Gastroesophageal sphincter (tissue), 4 donors: Measurements from ENCODE around the gene STX1A. TPM values are rescaled to one million over a fixed set of nuclear protein-coding genes. Genes with fewer than 3 reads are reported as not detected.
"Not testable (repeated sequence)": the region's sequence is repeated elsewhere in the genome, so short reads cannot be mapped to it uniquely, and the experiment has no call there.

ENCODE experiments used
- ATAC-seq: fragments of 150-250 bp; one replicate; pipeline ENCODE4 v1.9.1; 2016; ENCODE audit warnings: mild to moderate bottlenecking, moderate library complexity
- H3K27ac ChIP-seq, 4 donors: fragments of 200-600 bp; sonication (generic) in 3 of 4; 1 replicate in 3 of 4; 2 replicates in 1 of 4; pipeline ENCODE4 v1.5.1; 2016 to 2019
- H3K27me3 ChIP-seq: fragments of 200-600 bp; sonication (generic); one replicate; pipeline ENCODE4 v1.5.1; 2019
- H3K36me3 ChIP-seq, 2 donors: fragments of 200-600 bp; sonication (generic); one replicate each; pipeline ENCODE4 v1.5.1; 2019; ENCODE audit warnings: control low read depth in 1 of 2
- H3K4me1 ChIP-seq, 3 donors: fragments of 200-600 bp; sonication (generic); 1 replicate in 2 of 3; 2 replicates in 1 of 3; pipeline ENCODE4 v1.5.1; 2016 to 2019; ENCODE audit warnings: control low read depth in 2 of 3
- H3K4me3 ChIP-seq, 2 donors: fragments of 200-600 bp; sonication (generic); one replicate each; pipeline ENCODE4 v1.5.1; 2019; ENCODE audit warnings: mild to moderate bottlenecking in 1 of 2, moderate library complexity in 1 of 2
- H3K9me3 ChIP-seq, 3 donors: fragments of 200-600 bp; sonication (generic); one replicate each; pipeline ENCODE4 v1.5.1; 2017 to 2019; ENCODE audit warnings: control low read depth in 2 of 3
- EP300 ChIP-seq: sonication (generic); formaldehyde crosslinking; IDR thresholded peaks from one replicate; pipeline ENCODE4 v1.6.1; 2017; ENCODE audit warnings: antibody characterized with exemption, mild to moderate bottlenecking
- POLR2A ChIP-seq, 2 donors: fragments of 450-650 bp; IDR thresholded peaks; one replicate each; pipeline ENCODE4 v1.6.1; 2017; ENCODE audit warnings: antibody characterized with exemption in 2 of 2, mild to moderate bottlenecking in 2 of 2, moderate library complexity in 1 of 2
- POLR2AphosphoS5 ChIP-seq: sonication (generic); formaldehyde crosslinking; IDR thresholded peaks from one replicate; pipeline ENCODE4 v1.6.1; 2017; ENCODE audit warnings: antibody characterized with exemption
- WGBS, 2 donors: methylation state at CpG; one replicate each; pipeline ENCODE4 v1.1.5; 2018; ENCODE audit warnings: low coverage in 1 of 2; 5-methylcytosine and 5-hydroxymethylcytosine counted together
- total RNA-seq, 4 donors: library from RNA; depleted of rRNA; stranded (reverse); fragments of >200 nt; gene quantifications; one replicate each; pipeline ENCODE4 v1.1.0, GENCODE V29; 2016
- TF ChIP-seq, protein P1 (sequence below), 4 experiments: fragments of 200-600 bp in 2 of 4; fragments of 450-650 bp in 2 of 4; sonication (generic) in 1 of 4; IDR thresholded peaks; one replicate each; pipeline ENCODE4 v1.5.1; 2017 to 2019; ENCODE audit warnings: antibody characterized with exemption in 4 of 4, mild to moderate bottlenecking in 2 of 4, moderate library complexity in 2 of 4

The STX1A gene
- total RNA-seq, 4 donors from 2014 or later, result 9.6 to 24.0 (median 15.2) TPM

DNA sequence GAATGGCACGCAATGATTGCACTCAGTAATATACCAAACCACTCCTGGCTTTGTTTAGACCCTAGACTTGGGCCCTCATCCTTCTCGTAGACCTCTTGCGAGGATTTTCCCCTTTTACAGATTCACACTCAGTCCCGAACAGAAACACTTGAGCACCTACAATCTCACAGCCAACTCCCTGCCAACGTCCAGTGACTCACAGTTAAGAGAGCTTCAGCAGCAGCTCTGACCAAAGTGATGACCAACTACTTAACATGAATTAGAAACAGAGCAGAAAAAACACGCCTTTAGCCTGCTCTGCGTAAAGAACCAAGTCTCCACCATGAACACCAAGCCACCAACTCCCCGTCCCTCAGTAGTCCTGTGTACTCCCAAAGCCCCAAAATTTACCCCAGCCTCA is 38.4 kb downstream of the STX1A start:
- Histone ChIP-seq H3K27ac (no peak overlapping the region), H3K9me3 (no peaks in the 10 kb centered on the region), H3K4me1 (peaks cover 0 to 60% (median 11%) of the 10 kb centered on the region in 3 donors), H3K27me3 (no peaks in the 10 kb centered on the region), H3K4me3 (peak overlapping the region in 1 of 2 donors; percentile 92), H3K36me3 (peaks cover 0 to 32% of the 10 kb centered on the region in 2 donors)
- TF ChIP-seq POLR2A (IDR thresholded peaks at IDR 0.05) (no peak), POLR2AphosphoS5 (no peak), EP300 (no peak)
- TF ChIP-seq, protein P1, sequence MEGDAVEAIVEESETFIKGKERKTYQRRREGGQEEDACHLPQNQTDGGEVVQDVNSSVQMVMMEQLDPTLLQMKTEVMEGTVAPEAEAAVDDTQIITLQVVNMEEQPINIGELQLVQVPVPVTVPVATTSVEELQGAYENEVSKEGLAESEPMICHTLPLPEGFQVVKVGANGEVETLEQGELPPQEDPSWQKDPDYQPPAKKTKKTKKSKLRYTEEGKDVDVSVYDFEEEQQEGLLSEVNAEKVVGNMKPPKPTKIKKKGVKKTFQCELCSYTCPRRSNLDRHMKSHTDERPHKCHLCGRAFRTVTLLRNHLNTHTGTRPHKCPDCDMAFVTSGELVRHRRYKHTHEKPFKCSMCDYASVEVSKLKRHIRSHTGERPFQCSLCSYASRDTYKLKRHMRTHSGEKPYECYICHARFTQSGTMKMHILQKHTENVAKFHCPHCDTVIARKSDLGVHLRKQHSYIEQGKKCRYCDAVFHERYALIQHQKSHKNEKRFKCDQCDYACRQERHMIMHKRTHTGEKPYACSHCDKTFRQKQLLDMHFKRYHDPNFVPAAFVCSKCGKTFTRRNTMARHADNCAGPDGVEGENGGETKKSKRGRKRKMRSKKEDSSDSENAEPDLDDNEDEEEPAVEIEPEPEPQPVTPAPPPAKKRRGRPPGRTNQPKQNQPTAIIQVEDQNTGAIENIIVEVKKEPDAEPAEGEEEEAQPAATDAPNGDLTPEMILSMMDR (IDR thresholded peaks at IDR 0.05), result no peak
- no peak for ATAC-seq
- WGBS, 2 donors, result 63 to 67% methylated on average over 2 to 8 of the region's 8 CpGs

DNA sequence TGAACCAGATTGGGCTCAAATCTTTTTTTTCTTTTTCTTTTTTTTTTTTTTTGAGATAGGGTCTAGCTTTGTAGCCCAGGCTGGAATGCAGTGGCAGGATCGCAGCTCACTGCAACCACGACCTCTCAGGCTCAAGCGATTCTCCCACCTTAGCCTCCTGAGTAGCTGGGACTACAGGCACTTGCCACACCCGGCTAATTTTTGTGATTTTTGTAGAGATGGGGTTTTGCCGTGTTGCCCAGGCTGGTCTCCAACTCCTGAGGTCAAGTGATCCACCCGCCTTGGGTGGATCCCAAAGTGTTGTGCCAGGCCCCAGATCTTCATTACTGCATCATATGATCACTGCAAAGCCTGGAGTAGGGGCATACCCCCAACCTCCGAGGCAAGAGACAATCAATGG is 39.0 kb downstream of the STX1A start:
- ATAC-seq, result no peak
- WGBS, 2 donors, result 89% methylated on average over 4 of the region's 7 CpGs; no CpG with 5 or more reads in 1 of the 2 donors
- peaks cover 0 to 57% (median 11%) of the 10 kb centered on the region in 3 donors for H3K4me1 ChIP-seq
- no peak overlapping the region for H3K27ac ChIP-seq
- no peak overlapping the region for H3K4me3 ChIP-seq
- H3K9me3 ChIP-seq, result no peaks in the 10 kb centered on the region
- no peaks in the 10 kb centered on the region for H3K27me3 ChIP-seq
- H3K36me3 ChIP-seq, result peaks cover 0 to 32% of the 10 kb centered on the region in 2 donors
- TF ChIP-seq POLR2AphosphoS5 (no peak), EP300 (no peak), POLR2A (IDR thresholded peaks at IDR 0.05) (no peak)
- TF ChIP-seq, protein P1 (IDR thresholded peaks at IDR 0.05), result no peak

DNA sequence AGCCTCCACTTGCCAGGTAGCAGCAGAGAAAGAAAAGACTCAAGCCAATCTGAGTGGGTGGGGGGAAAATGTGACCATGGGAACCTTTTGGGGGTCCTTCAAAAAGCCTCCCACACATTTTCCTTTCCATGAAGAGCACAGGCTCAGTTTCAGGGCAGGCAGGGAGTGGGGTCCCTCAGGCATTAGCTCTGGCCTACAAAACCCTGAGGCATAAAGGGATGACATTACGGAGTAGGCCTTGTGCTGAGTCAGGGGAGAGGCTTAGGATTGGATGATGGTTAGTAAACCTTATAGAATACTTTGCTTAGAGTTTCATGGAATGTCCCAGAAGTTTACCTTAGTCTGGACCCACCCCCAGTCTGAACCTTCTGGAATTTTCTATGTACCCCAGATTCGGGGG is 39.8 kb downstream of the STX1A start:
- H3K36me3 ChIP-seq, result peaks cover 0 to 32% of the 10 kb centered on the region in 2 donors
- no peak overlapping the region for H3K27ac ChIP-seq
- 100% methylated on average over 1 of the region's 2 CpGs; no CpG with 5 or more reads in 1 of the 2 donors for WGBS, 2 donors
- TF ChIP-seq POLR2AphosphoS5 (no peak), EP300 (no peak), POLR2A (IDR thresholded peaks at IDR 0.05) (no peak)
- TF ChIP-seq, protein P1 (IDR thresholded peaks at IDR 0.05), result no peak
- ATAC-seq, result no peak
- no peak overlapping the region for H3K4me3 ChIP-seq
- H3K4me1 ChIP-seq, result peaks cover 0 to 49% (median 11%) of the 10 kb centered on the region in 3 donors
- no peaks in the 10 kb centered on the region for H3K27me3 ChIP-seq
- H3K9me3 ChIP-seq, result no peaks in the 10 kb centered on the region

DNA sequence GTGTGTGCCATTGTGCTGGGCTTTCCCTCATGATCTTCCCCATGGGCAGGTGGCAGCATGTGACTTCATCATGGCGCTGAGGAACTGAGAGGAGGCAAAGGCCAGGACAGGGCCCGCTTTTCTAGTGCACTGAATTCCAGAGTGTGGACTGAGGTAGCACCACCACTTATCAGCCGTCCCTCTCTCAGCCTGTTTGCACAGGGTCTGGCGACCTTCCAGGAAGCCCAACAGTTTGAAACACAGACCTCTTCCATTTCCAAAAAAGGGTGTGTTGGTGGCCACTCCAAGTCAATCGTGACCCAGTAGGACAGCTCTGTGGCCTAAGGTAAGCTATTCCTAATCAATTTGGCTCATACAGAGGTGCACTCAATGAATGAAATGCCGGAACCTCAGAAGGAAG is 40.6 kb downstream of the STX1A start:
- WGBS, 2 donors, result 90 to 100% methylated on average over 1 to 2 of the region's 6 CpGs
- Histone ChIP-seq H3K27ac (no peak overlapping the region), H3K27me3 (no peaks in the 10 kb centered on the region), H3K36me3 (peaks cover 0 to 32% of the 10 kb centered on the region in 2 donors), H3K4me3 (no peak overlapping the region), H3K4me1 (peaks cover 0 to 41% (median 11%) of the 10 kb centered on the region in 3 donors), H3K9me3 (no peaks in the 10 kb centered on the region)
- no peak for ATAC-seq
- TF ChIP-seq EP300 (no peak), POLR2AphosphoS5 (no peak), POLR2A (IDR thresholded peaks at IDR 0.05) (no peak)
- TF ChIP-seq, protein P1 (IDR thresholded peaks at IDR 0.05), result no peak

DNA sequence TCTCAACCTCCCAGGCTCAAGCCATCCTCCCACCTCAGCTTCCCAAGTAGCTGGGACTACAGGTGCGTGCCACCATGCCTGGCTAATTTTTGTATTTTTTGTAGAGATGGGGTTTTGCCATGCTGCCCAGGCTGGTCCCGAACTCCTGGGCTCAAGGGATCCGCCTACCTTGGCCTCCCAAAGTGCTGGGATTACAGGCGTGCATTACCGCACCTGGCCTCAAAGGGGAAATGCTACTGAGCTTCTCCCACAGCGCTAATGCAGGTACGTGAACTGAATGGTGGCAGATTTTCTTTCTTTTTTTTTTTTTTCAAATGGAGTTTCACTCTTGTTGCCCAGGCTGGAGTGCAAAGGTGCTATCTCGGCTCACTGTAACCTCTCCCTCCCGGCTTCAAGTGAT is 43.4 kb downstream of the STX1A start:
- H3K27me3 ChIP-seq, H3K27ac ChIP-seq, ATAC-seq, H3K4me3 ChIP-seq, H3K9me3 ChIP-seq: not testable (repeated sequence)
- WGBS, 2 donors, result 61 to 85% methylated on average over 6 to 7 of the region's 9 CpGs
- H3K36me3 ChIP-seq, result peaks cover 0 to 39% of the 10 kb centered on the region in 2 donors
- H3K4me1 ChIP-seq, result peaks cover 0 to 23% (median 0%) of the 10 kb centered on the region in 3 donors
